ENCODE measurements around the gene ACBD7.

ACBD7 gene

GRCh38 chr10:15137036-15137359 is 48.4 kb upstream of the ACBD7 start:
- Histone ChIP-seq H3K4me1 (ENCODE audit: control insufficient read depth, insufficient read depth, low read length) (peaks cover 7% of the 10 kb centered on the region; the same call in 1 of the 2 replicates), H3K36me3 (ENCODE audit: control insufficient read depth in 2 of 2, insufficient read depth in 1 of 2, low read length in 2 of 2) (peaks cover 23 to 57% of the 10 kb centered on the region in 2 experiments), H3K9me3 (ENCODE audit: control insufficient read depth, insufficient read depth, low read depth, low read length) (no peaks in the 10 kb centered on the region), H3K4me3 (ENCODE audit: low read depth, low read length) (no peak overlapping the region), H3K27ac (ENCODE audit: extremely low read depth, low read depth, low read length) (no peak overlapping the region)
- CTCF ChIA-PET, result interaction anchor here (0.6 to 0.9 kb wide), 2 partner anchors 29 to 165 kb away, joined by 3 to 5 read pairs; no protein-coding TSS in a partner anchor
- TF ChIP-seq ZNF155 (tag by site-specific recombination; IDR thresholded peaks at IDR 0.05) (no peak), PBX3 (CRISPR knock-in tag; IDR thresholded peaks at IDR 0.05) (no peak), ZNF670 (tag by site-specific recombination; IDR thresholded peaks at IDR 0.05; ENCODE audit: low read depth) (no peak), ZBTB49 (tag by site-specific recombination; IDR thresholded peaks at IDR 0.05; ENCODE audit: low read depth) (no peak), ZNF112 (tag by site-specific recombination; IDR thresholded peaks at IDR 0.05) (no peak), KLF9 (tag by site-specific recombination; IDR thresholded peaks at IDR 0.05; ENCODE audit: low read depth) (no peak), ZBTB17 (tag by site-specific recombination; IDR thresholded peaks at IDR 0.05) (no peak), PRDM6 (tag by site-specific recombination; IDR thresholded peaks at IDR 0.05) (no peak), ZNF629 (tag by site-specific recombination; IDR thresholded peaks at IDR 0.05) (no peak), ZNF404 (tag by site-specific recombination; IDR thresholded peaks at IDR 0.05) (no peak), TCF7L2 (IDR thresholded peaks at IDR 0.05; ENCODE audit: borderline replicate concordance, low read depth, low read length) (no peak), ZNF776 (tag by site-specific recombination; IDR thresholded peaks at IDR 0.05; ENCODE audit: borderline replicate concordance) (no peak), ZNF223 (tag by site-specific recombination; IDR thresholded peaks at IDR 0.05) (no peak), ZNF747 (tag by site-specific recombination; IDR thresholded peaks at IDR 0.05) (no peak), ZNF174 (tag by site-specific recombination; IDR thresholded peaks at IDR 0.05) (no peak), ZBTB20 (tag by site-specific recombination; IDR thresholded peaks at IDR 0.05) (no peak), ZNF292 (tag by site-specific recombination; IDR thresholded peaks at IDR 0.05; ENCODE audit: borderline replicate concordance, low read depth) (no peak), IKZF3 (tag by site-specific recombination; IDR thresholded peaks at IDR 0.05) (no peak), ZFP41 (tag by site-specific recombination; IDR thresholded peaks at IDR 0.05; ENCODE audit: borderline replicate concordance) (no peak), GLIS2 (tag by site-specific recombination; IDR thresholded peaks at IDR 0.05) (no peak)
- POLR2A ChIA-PET, result no interaction called here
